ENCODE data around the gene OPCML.

OPCML gene

DNA sequence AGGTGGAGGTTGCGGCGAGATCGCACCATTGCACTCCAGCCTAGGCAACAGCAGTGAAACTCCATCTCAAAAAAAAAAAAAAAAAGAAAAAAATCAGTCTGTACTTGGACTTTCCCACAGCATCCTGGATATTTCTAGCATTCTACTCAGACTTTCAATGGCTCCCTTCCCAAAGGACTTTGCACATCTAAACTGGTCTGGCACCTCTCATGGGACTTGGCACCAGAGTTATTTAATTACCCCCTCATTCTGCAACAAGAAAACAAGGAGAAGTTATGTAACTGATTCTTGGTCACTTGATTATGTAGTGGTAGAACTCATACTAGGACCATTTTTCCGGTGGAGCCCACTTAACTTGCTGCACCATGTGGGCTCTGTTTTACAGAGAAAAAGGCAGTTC lies 519.5 kb downstream of the OPCML start:
- DNase-seq, result no peak

DNA sequence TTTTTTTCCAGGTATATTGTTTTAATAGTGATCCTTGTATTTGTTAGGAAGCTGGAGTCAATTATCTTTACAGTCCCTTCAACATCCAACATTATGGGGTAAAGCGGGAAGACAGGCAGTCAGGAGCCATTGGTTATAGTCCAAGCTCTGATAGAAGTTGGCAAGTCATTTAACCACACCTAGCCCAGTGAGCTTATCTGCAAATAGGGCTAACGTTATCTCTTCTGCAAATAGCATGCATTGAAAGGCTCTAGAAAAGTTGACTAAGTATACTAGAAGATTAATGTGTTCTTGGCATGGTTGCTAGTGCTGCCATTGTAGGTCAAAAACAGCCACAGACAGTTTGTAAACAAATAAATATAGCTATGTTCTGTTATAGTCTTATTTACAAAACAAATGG lies 520.7 kb downstream of the OPCML start:
- no peak for DNase-seq

DNA sequence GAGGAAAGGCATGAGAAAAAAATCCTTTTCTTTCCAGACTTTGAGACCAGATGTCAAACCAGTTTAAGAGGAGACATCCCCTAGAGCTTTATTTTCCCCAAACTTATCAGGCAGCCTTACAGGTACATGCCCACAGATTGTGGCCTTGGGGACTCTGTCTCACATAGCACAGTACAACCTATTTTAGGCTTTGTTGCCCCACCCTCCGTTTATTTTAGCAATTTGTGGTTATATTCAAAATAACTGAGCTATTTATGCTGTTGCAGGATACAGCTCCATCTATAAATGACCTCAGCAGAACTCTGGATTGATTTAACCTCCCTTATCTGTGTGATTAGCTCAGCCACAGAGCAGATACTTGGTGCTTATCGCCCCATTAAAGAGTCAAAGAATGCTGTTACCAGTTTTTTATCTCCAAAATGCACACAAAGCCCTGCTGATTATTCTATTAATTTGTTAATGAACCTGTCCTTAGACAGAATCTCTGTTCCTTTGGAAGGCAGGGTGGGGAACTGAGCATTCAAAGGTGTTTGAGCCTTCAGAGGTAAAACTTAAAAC lies 525.2 kb downstream of the OPCML start:
- no peak for DNase-seq

DNA sequence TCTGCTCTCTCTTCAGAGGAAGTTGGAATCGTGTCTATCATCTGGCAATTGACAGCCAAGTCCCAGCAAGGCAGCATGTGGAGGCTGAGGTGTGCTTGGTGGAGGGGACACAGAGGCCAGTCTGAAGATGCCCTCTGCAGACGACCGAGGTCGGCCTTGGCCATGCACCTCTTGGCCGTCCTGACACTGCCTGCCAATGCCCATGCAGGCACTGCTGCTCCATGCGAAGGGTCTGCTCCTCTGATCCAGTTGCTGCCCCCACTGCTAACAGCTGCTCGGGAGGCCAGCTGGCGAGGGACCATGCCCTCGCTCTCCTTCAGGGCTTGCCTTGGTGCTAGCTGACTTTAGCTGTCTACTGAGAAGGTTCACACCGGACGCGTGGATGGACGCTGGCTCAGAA lies 527.9 kb downstream of the OPCML start:
- DNase-seq, result no peak

DNA sequence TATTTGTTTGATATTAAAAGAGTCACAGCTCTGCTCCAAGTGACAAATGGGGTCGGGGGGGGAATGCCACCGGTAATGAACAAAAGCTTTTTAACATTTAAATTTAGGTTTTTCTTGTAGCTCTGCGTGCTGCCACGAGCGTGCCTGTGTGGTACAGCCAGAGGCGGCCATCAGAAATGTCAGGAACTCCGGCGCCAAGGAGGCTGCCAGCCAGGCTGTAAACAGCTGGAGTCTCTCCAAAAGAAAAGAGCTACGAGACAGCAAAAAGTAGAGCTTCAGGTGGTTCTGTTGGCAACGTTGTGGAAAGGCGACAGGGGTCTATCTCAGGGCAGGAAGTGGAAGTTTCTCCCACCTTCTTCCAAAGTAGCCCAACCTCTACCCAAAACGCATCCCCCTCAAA lies 532.8 kb downstream of the OPCML start:
- no peak for DNase-seq

DNA sequence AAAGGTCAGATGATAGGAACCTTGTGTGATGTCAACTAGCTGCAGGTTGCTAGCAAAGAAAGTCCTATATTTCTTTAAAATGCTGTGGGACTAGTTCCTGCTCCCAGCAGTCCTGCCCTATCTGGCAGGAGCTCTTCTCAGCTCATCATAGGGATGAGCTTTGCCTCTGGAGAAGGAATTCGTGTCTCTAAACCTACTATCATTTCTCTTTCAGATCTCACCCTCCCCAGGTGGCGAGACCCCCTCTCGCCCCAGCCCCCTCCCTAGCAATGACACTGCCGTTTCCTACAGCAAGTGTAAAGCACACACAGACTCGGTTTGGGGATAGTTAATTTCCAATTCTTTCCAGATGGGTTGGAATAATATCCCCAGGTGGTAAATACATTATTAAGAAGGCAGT lies 533.3 kb downstream of the OPCML start:
- DNase-seq, result no peak

DNA sequence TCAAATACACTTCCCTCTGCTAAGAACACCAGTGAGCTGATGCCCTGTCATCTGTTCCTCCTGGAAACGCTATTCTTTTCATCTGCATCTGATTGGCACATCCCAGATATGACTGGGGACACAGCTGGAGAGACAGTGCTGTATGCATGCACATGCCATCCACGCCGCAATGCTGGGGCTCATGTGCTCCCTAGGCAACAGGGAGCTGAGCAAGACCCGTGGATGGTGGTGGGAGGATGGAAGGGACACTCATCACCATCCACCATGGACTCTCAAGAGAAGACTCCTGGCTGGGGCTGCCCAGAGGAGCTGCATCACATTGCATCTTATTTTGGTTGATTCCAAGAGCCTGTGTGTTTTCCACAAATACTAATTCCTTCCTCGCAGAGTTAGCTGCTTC lies 534.9 kb downstream of the OPCML start:
- DNase-seq, result no peak

DNA sequence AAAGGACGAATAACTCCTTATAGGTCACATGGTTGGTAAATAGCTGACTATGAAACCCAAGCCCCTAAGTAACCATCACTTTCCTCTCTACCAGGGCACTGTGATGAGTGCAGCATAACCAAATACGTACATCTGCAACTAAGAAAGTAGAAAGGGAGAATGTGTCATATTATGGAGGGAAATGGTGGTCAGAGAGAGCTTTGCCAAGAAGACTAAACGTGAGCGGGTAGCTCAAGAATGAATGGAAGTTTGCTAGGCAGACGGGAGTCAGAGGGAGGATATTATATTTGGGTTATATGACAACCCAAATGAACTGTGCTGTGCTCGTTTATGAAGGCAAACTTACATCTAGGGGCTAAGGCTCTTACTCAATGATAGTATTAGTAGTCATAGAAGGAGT lies 537.3 kb downstream of the OPCML start:
- no peak for DNase-seq

DNA sequence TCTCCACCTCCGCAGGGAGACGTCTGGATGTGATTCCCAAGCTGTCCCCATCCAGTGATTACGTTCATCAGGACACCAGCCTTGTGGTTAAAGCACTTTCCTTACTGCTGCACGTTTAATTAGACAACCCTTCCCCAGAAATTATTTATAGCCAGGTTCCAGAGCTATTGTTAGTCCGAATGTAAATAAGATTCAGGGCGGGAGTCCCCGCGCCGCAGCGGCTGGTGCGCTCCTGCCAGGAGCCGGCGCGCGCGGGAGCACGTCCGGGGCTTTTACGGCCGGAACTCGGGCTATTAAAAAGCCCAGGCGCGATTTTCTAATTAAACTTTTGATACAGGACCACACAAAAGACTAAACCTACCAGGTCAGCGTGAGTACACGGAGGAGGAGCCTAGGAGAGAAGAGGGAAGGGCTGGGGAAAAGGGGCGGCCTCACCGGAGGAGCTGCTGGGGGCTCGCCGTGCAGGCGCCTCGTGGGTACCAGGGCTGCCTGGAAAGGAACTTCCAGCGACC lies 538.3 kb downstream of the OPCML start:
- no peak for DNase-seq

DNA sequence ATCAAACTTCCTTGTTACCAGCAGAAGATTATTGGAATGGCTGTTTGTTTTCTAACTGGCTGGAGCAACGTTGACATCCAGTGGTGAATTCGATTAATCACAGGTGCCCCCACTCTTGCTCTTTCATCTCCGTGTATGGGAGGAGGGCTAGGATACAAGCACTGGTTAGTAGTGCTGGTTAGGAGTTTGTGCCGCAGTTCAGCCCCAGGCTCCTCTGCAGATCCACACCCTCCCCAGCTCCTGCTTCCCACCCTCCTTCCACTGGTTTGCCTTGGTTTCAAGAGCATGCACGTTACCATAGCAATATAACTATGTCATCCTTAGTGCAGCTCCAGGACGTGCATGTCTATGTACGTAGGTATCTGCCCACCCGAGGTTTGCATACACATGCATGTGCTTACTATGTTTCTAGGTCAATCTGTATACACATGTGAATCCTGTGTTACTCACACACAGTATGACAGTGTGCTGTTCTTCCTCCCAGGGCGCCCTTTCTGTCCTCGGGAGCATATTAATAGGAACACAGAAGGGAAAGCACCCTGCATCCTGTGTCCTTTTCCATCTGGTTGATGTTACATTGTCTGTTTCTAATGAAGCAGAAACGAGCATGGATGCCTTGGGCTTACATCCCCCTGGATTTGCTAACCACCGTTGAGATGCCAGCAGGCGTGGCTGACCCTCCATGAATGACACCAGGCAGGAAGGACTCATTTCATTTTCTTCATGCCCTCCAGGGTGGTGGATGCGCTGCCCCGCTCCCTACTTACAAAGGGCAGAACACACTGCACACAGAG lies 539.3 kb downstream of the OPCML start:
- no peak for DNase-seq

DNA sequence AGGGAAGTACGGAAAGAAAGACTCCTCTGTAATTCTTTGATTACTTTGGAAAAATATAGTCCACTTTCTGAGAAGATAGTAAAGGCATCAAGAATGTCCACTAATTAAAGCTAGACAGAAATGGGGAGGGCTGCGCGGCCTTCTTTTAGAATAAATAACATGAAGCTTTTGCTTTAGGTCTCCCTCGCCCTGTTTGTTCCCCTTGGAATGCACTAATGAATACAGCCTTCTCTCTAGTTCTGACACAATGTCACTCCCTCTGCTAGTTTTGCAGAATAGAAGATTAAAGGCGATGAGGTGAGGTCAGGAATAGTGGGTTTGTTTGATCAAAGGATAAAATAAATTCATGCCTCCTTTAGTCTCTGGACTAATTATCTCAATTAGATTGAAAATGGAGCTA lies 543.9 kb downstream of the OPCML start:
- no peak for DNase-seq

DNA sequence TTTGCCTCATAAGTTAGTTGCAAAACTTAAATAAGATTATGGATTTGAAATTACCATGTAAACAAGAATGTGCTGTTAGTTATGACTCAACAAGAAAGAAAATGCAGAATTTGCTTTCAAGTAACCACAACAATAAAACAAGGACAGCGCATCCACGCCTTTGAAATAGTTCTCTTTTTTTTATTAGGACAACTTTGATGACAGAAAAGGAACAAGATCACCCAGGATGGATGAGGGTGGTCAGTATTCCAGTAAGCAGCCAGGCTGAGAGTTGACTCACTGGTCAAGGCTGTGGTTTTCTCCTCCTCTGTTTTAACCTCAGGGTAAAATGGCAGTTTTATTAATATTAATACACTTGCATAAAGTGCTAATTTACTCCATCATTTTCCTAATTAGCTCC lies 544.4 kb downstream of the OPCML start:
- DNase-seq, result no peak

DNA sequence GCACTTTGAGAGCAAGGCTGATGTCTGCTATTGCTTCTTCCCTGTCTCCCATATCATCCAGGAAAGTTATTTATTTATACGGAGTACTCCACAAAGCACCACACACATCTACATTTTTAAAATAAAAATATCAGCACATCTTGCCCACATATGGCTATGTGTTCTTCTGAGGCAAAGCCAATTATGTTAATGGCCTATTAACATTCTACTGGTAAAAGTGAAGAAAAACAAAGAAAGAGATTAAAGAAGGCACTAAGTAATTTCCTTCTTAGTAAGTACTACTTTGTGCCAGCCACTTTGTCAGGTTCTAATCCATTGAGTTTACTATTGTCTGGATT lies 548.7 kb downstream of the OPCML start:
- no peak for DNase-seq

DNA sequence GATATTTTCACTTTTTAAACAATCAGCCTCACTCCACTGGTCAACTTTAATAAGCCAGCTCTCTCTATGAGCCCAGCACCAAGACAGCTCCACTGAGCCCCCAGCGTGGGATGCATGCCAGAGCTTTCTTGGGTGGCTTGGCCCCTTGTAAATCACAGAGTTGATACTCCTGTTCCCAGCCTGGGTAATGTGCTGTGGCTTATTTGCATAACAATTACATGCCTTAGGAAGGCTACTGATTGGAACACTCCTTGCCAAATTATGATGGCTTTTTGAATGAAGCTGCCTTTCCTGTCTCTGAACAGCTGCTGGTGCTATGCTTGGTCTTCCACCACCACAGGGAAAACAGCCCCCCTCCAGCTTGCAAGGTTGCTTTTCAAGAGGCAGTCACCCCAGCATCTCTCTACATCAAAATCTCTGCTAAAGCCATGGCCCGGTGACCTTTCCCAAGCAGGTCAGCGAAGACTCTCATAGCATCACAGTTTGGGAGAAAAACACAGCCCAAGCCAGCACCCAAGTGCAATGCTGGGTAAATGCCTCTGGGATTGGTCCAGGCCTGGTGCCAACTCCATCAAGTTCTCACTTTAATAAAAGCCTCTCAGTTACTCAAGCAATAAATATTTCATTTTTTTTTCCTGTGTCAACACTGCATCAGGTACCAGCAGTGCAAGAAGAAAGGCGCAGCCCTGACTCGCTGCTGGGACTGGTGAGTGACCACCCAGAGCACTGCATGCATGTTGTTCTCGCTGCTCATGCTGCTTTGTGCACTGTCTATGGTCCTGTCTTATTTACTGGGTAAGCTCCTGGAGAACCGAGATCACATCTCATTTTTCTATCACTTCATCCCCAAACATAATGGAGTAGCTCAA lies 549.3 kb downstream of the OPCML start:
- no peak for DNase-seq

DNA sequence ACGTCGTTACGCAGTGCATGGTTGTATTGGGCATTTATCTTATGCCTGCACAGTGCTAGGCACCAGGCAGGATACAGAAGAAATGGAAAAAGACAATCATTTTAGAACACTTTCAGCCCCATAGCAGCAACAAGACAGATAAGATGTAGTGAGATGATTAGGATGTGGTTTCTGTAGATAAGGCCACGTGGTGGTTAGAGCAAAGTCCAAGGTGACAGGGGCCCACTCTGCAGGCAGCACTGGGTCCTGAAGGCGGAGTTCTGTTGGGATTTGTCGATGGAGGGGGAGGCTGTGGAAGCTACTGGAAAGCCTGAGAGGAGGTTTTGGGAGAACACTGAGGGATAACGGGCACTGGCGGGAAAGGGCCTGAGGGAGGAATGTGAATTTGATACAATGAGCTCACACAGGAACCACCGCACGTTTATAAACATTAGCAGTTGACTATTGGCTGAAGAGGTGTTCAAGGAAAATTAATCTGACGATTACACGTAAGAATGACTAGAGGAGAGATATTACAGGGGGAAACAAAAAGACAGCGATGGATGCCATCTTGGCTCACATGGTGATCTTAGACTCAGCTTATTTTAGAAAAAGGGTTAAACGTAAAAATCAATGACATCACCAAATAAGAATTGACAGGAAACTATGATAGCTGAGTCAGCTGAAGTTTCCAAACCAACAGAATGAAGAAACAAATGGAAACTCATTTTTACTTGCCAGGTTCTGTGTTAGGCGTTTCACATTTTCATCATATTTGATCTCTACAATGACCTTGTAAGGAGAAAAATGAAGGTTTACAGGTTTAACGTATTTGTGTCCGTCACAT lies 551.0 kb downstream of the OPCML start:
- no peak for DNase-seq

DNA sequence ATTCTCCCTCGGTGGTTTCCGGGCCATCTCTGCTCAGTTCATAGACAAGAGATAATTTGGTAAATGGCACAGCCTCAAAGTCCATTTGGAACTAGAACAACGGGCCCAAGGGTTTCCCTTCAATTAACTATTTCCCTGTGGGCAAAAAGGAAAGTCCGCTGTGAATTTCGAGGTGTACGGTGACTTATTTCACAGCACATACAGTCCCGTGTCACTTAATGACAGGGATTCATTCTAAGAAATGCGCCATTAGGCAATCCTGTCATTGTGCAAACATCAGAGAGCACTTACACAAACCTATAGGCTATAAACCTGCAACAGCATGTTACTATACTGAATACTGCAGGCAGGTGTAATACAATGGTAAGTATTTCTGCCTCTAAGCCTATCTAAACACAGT lies 551.6 kb downstream of the OPCML start:
- DNase-seq, result no peak

DNA sequence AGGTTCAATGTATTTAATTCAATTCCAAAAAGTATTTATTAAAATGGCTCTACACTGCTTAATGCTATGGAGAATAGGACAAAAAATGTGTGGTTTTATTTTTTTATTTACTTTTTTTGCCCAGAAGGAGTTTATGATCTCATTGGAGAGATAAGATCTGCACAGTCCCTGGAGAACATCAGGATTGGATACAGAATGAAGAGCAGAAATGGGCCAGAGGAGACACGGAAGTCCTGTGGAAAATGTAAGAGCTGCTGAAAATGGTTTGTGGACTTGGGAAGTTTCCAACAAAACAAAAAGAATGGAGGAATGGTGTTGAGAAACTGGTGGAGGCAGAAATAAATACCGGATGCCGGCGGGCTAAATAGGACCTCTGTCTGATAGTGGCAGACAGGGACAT lies 554.6 kb downstream of the OPCML start:
- no peak for DNase-seq

DNA sequence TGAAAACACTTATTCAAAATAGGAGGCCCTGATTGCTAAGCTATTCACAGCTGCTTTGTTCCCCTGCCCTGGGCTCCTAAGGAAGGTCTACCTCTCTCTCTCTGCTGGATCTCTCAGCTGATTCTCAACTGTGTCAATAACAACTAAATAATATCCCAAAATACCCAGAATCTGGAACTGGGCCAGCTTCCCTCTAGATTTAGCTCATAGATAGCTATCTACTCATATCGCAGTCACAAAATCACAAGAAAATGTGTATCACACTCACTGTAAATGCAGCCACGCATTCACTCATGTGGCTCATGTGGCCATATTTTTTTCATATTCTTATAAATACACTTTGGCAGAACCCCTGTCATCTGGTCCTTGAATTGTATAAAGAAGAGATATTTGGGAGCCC lies 555.1 kb downstream of the OPCML start:
- DNase-seq, result no peak

DNA sequence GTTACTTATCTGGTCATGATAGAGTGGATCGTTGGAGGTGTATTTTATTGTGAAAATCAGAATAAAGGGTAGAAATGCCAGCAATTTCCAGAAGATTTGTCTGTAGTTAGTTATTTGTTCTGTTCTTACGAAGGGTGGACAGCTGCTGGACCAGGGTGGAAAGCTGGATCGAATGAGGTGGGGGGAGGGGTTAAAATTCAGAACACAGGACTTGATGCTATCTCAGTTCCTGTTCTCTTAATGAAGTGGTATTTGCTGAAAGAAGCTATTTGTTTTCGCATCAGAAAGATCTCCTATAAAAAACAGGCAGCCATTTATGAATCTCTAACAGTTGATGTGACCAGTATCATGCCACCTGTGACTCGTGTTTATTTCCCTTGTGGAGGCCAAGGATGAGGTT lies 556.2 kb downstream of the OPCML start:
- no peak for DNase-seq

DNA sequence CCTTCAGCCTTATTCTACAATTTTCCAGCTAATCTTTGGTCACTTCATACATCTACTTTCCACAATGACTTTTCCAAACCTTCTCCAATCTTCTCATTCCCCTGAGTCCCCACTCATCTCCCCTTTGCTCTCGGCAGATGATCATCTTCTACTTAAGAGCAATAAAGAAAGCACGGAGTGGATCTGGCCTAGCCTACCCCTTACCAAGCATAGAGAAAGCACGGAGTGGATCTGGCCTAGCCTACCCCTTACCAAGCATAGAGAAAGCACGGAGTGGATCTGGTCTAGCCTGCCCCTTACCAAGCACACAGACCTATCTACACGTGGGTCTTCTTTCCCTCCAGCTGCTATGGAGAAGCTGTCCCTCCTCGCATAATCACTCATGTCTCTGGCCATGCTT lies 558.6 kb downstream of the OPCML start:
- no peak for DNase-seq

DNA sequence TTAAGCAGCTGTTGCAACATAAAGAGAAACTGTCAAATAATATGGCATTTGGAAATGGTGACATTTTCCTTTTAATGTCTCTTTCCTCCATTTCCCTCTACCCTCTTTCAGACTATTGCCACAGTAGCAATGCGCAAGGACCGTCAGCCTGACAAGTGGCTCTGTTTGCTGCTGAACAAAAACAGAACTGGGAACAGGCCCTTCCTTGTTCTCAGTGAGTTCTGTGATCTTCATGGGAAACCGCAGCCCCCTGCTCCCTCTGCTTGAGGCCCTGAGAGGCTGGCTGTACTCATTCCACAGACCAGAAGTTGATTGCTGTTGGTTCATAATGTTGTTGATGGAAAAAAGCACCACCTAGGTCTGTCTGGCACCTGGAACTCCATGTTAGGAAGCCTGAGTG lies 559.7 kb downstream of the OPCML start:
- no peak for DNase-seq

DNA sequence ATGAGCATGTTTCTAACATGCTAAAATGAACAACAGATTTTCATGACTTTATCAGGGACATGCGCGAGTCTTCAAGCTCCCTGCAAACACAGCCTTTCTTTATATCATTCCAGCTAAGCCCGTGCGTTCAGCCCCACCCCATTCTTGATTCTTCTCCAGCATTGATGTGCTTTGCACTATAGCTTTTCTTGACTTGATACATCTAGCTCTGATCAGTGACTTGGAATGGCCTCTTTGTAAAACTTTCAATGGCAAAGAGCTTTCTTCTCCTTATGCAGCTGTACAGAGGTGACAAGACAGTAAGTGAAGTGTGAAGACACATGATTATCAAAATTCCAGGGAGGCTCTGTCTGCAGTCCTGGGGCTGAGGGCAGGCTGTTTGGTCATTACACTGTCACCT lies 561.0 kb downstream of the OPCML start:
- DNase-seq, result no peak

DNA sequence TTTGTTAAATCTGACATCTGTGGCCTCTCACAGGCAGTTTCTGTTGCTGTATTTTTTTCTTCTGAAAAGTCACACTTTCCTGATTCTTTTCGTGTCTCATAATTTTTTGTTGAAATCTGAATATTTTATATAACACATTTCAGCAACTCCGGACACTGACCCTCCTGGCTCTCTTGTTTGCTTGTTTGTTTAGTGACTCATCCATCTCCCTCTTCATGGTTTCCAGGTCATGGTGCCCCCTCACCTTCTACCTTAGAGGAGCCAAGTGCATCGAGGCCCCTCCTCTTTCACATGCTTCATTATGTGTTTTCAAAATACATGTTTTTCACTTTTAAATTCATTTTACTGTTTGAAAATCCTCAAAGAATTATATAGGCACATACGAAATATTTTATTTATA lies 562.4 kb downstream of the OPCML start:
- DNase-seq, result no peak

Measured in activated T-cell treated with anti-CD3 and anti-CD28 coated beads, Interleukin-2, amount 50 U/mL, for 1 hour (primary cell).